SIG-M5 treated with dmso at 0.1 percent for 504 hours (cell line): ENCODE results near the gene RAB3IP.
A peak's percentile ranks its signal among the peaks of the same experiment; 100 is the strongest.

Experiments used
- DNase-seq: peaks from one replicate; lab custom pipeline; 2025; ENCODE audit not compliant: unreplicated experiment; lab: John Stamatoyannopoulos, UW

RAB3IP gene, protein sequence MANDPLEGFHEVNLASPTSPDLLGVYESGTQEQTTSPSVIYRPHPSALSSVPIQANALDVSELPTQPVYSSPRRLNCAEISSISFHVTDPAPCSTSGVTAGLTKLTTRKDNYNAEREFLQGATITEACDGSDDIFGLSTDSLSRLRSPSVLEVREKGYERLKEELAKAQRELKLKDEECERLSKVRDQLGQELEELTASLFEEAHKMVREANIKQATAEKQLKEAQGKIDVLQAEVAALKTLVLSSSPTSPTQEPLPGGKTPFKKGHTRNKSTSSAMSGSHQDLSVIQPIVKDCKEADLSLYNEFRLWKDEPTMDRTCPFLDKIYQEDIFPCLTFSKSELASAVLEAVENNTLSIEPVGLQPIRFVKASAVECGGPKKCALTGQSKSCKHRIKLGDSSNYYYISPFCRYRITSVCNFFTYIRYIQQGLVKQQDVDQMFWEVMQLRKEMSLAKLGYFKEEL

GRCh38 chr12:69738351-69739286 is at the start of gene RAB3IP:
Gene RAB3IP, plus strand, starts transcription at chr12:69738860. Its CDS starts 16,549 bp downstream, at chr12:69755409.
- DNase-seq, result peak; percentile 74

DNA sequence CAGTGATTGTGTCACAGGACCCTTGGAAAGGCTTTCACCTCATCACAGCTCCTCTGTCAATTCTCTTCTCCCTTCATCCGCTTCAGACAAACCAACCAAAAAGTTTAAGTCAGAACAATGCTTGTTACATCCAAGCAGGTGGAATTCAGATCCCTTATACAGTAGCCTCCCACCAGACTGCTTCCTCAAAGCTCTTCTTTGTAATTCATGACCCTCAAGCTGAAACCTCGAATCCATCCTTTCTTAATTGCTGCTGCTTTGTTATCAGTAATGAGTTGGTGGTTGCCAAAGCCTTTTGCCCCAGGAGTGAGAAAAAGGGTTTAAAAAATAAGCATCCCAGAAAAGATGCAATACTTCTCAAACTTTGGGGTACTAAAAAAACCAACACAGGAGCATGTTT is 49.0 kb upstream of the RAB3IP start:
- no peak for DNase-seq

DNA sequence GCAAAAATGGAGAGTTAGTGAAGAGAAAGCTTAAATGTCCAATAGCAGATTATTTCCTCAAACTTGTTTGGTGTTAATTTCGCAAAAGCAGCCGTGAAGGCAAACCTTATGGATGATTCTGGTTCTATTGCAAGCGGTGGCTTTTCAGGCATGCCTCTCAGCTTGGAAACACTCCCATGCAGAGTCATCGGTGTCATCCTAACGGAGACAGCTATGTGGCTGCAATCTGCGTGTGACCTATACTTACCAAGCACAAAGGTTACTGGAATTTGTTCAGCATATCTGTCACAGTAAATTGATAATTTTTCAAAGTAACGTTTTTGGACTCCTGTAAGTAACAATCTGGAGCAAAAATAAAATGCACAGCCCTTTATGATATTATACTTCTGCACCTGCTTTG is 44.5 kb upstream of the RAB3IP start:
- no peak for DNase-seq

GRCh38 chr12:69698054-69698453 is 40.6 kb upstream of the RAB3IP start:
- DNase-seq, result no peak

- no peak for DNase-seq
Observed at GRCh38 chr12:69698769-69699540, 39.7 kb upstream of the RAB3IP start, which contains the start of gene BEST3. Gene BEST3, minus strand, starts transcription at chr12:69699303. Its CDS starts 1,505 bp downstream, at chr12:69697798.

DNA sequence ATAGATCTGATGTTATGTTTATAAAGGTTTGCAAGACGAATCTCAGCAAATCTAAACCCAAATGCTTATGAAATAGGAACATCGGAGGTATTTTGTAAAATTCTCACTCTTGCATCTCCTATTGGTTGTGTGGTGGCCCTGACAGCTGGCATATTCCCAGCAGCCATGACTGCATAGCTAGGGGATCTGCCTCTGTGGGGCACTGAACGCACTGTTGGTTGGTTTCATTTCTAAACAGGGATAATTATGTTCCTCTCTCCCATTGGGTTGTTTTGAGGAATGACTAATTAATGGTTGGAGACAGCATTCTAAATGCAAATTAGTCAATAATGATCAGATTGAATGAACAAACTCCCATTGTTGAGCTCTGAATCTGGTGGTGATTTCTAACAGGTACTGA is 36.8 kb upstream of the RAB3IP start:
- DNase-seq, result no peak

DNA sequence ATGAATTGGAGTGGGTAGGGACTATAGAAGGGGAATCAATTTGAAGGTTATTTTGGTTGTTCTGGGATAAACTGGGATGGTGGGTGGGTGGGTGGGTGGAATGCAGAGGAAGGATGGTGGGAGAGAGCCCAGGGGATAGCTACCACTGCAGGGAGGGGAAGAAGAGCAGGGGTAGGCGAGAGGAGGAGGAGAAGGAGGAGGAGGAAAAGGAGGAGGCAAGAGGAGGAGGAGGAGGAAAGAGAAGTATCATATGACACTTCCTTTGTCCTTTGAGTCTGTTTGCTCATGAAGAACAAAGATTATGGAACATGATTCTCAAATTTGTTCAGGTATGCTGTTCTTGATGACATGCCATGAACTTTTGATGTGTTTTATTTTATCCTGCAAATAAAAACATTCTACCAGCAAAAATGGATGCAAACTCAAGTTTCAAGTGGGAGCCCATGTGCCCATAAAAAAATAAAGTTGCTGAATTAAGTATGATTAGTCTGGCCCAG is 35.5 kb upstream of the RAB3IP start:
- DNase-seq, result no peak

- DNase-seq, result no peak
Observed at GRCh38 chr12:69704357-69704756, 34.3 kb upstream of the RAB3IP start.

DNA sequence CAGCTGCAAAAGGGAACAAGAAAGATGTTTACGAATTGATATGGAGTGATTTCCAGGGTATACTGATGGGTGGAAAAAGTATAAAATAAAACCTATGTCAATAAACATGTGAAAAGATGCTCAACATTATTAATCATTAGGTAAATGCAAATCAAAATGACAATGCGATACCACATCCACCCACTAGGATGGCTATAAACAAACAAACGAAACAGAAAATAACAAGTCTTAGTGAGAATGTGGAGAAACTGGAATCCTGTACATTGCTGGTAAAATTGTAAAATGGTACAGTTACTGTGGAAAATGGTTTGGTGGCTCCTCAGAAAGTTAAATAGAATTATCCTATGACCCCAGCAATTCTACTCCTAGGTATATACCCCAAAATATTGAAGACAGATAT is 30.0 kb upstream of the RAB3IP start:
- DNase-seq, result no peak

DNA sequence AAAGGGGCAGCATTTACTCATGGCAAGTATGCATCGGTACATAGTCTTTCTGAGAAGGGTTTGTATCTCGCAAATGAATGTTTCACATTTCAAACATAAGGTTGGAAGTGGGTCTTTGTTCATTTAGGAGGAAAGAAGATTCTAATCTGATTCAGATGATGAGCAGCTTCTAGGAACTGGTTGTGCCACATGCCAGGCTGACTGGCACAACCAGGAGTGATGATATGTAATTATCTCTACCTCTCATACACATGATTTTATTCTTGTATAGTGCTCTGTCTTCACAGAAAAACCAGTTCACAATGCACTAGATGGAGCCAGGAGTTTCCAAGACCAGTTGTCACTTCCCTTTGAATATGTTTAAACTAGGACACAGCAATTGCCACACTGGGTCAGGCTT is 25.8 kb upstream of the RAB3IP start:
- DNase-seq, result no peak

DNA sequence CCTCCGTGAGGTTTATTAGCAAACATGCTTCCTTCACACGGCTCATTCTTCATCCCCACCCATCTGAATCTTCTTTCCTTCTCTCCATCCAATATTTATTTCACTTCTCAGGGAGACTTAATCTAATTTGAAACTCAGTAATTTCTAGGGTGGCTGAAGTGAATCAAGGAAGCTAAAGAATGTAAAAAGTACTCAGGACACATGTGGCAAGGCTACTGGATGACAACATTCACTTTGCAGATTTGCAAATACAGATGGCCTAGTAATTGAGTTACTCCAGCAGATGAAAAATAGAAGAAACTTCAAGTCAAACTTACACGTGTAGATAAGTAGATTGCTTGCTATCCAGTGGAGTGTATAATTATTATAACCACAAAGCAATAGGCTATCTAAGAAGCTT is 24.1 kb upstream of the RAB3IP start:
- no peak for DNase-seq

DNA sequence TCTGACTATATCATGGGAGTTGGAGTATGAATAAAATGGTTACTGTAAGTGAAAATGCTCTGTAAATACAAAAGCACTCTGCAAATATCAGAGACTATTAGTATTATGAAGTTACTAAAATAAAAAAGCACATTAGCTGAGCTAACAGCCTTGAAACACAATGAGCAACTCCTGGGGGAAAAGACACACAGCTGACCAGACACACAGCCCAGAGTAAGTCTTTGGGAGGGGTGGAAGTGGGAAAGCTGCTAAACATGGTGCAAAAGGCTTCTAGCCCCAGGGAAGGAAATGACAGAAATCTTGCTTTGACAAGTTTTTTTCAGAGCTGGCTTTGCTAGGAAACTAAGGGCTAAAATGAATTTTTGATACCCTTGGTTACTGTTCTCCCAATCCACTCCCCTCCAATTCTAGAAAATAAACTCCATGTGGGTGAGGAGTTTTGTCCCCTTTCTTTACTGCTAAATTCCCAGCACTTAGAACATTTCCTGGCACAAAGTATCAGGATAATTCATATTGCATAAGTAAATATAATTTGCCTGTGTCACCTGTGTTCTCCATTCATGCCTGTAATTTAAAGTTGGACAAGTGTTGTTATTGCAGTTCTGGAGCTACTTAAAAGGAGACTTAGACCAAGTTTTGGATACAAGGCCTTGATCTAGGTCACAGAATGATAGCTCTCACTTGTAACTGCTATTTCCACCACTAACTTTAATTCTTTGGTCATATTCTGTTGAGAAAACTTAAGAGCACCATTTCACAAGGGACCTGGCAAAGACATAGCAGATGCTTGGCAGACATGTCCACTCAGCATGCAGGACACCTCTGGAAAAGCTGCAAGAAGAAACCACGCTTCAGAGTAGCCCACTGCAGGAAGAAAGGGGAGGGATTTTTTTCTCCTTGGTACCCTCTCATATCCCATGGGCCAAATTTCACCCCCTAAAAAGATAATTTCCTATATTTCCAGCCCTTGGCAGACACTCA is 19.0 kb upstream of the RAB3IP start:
- no peak for DNase-seq

DNA sequence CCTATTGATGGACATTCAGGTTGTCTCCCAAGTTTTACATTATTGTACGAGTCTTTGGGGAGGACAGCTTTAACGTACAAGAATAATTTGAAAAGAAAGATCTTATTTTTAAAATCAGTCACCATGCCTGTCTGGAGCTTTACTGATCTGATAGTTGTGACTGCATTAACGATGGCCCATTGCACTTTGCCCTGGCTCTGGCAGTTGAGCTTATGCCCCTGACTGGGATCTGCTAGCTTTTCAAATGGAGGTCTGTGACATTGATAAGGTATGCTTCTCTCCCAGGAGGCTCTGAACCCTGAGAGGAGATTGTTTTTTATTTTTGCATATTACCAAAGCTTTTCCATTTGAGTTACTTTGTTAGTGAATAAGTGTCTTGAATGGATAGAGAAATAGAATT is 17.9 kb upstream of the RAB3IP start:
- DNase-seq, result no peak

- DNase-seq, result no peak
Observed at GRCh38 chr12:69726922-69727321, 11.7 kb upstream of the RAB3IP start.

DNA sequence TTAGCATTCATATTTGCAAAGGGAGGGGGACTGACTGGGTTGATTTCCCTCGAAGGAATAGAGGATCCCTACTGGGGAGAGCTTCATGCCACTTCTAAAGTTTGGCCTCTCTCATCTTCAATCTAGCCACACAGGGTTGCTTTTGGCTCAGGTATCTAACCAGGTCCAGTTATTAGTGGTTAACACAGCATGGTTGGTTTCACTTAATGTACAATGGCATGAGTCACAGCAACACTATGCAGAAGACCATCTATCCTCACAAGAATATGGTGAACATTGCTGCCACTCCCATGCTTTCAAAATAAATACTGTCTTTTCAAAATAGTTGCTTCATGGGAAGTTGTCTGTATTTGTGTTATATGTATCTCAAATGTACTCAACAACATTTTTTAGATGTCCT is 6.6 kb upstream of the RAB3IP start:
- no peak for DNase-seq

DNA sequence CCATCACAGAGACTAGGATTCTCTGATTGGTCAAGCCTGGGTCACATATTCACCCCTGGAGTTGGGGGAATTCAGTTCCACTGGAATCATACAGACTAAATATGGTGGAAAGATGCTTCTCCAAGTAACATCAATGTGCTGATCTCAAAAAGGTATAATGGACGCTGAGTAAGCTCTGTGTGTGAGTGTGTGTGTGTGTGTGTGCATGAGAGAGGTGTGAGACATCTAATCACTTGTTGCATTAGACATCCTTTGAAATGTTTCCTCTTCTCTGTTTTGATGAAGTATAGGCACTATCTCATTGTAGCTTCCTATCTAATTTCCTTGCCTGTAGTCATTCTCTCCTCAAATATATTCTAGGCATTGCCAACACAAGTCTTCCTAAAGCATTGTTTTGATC is 5.0 kb upstream of the RAB3IP start:
- DNase-seq, result no peak

- DNase-seq, result peak; percentile 90
Observed at GRCh38 chr12:69739287-69740191, 879 bp downstream of the RAB3IP start.

- no peak for DNase-seq
Observed at GRCh38 chr12:69744109-69744508, 5.4 kb downstream of the RAB3IP start.

DNA sequence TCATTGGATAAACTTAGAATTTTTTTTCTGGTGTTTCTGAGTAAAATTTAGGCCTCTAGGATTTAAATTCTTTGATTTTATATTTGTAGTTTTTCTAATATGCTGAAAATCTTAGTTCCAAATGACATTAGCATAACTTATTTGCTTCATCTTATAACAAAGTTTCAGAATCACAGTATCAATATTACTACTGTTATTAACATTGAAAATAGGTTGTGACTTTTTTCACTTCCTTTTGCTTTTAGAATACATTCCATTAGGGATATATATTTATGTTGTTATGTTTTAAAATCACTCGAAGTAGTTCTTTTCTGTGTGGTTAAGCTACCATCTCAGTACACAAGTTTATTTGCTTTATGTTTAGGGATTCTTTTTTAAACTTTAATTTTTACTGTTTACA is 12.8 kb downstream of the RAB3IP start:
- no peak for DNase-seq
